B cell (primary cell): ENCODE data around the gene CDT1. TPM values are rescaled to one million over a fixed set of nuclear protein-coding genes. Genes with fewer than 3 reads are reported as not detected.

ENCODE experiments used
- ATAC-seq: fragments of 200-7000 bp; cut with Tn5 transposase; one replicate; pipeline ENCODE4 v1.10.0; 2021; ENCODE audit warnings: low read depth, mild to moderate bottlenecking, moderate number of reproducible peaks, moderate library complexity
- CTCF ChIA-PET: fragments of 350-600 bp; sonication (Branson Sonifier 250); formaldehyde crosslinking; loops from one replicate; lab custom pipeline; 2021; ENCODE audit warnings: antibody characterized with exemption, inconsistent platforms; lab: Charles Lee
- POLR2A ChIA-PET: fragments of 350-600 bp; sonication (Branson Sonifier 250); formaldehyde crosslinking; loops from one replicate; lab custom pipeline; 2021; ENCODE audit warnings: antibody characterized with exemption; lab: Charles Lee
- DNase-seq: peaks from one replicate; pipeline ENCODE4 v3.0.0; 2013
- H2AFZ ChIP-seq: 2 replicates; pipeline ENCODE4 v1.6.1; 2012; ENCODE audit warnings: mild to moderate bottlenecking, low read depth, low read length; ENCODE audit not compliant: insufficient read depth, poor library complexity, severe bottlenecking
- H3K27ac ChIP-seq, 2 donors: 1 replicate in 1 of 2; 2 replicates in 1 of 2; pipeline ENCODE4 v1.5.1; 2012 to 2013; ENCODE audit warnings: low read length in 2 of 2, mild to moderate bottlenecking in 2 of 2, moderate library complexity in 1 of 2
- H3K27me3 ChIP-seq, 4 experiments: fragments of 200-600 bp in 1 of 4; sonication (generic) in 1 of 4; replicated peaks in 1 of 4; 1 replicate in 2 of 4; 2 replicates in 2 of 4; pipeline versions ENCODE4 v1.6.1 to v1.7.0; 2013 to 2016; ENCODE audit warnings: low read length in 3 of 4, mild to moderate bottlenecking in 2 of 4, mixed read lengths in 1 of 4, moderate library complexity in 1 of 4; ENCODE audit not compliant: insufficient read depth in 4 of 4, control insufficient read depth in 3 of 4; ENCODE audit errors: control extremely low read depth in 1 of 4
- H3K36me3 ChIP-seq, 2 experiments: replicated peaks in 1 of 2; 1 replicate in 1 of 2; 2 replicates in 1 of 2; pipeline versions ENCODE4 v1.6.1 to v1.7.1; 2013; ENCODE audit warnings: low read length in 1 of 2; ENCODE audit not compliant: insufficient read depth in 2 of 2, control insufficient read depth in 1 of 2; ENCODE audit errors: control extremely low read depth in 1 of 2, extremely low read depth in 1 of 2
- H3K4me1 ChIP-seq, 2 donors: fragments of 200-600 bp in 1 of 2; sonication (generic) in 1 of 2; 1 replicate in 1 of 2; 2 replicates in 1 of 2; pipeline versions ENCODE4 v1.5.1 to v1.6.1; 2013 to 2017; ENCODE audit warnings: low read length in 2 of 2; ENCODE audit not compliant: control insufficient read depth in 2 of 2, insufficient read depth in 2 of 2
- H3K4me2 ChIP-seq: replicated peaks from 2 replicates; pipeline ENCODE3; 2012; ENCODE audit warnings: mild to moderate bottlenecking, low read depth, low read length; ENCODE audit not compliant: poor library complexity, severe bottlenecking
- H3K4me3 ChIP-seq, 5 experiments: fragments of 200-600 bp in 1 of 5; sonication (generic) in 1 of 5; 1 replicate in 3 of 5; 2 replicates in 2 of 5; pipeline versions ENCODE4 v1.5.1 to v1.7.0; 2011 to 2016; ENCODE audit warnings: low read length in 4 of 5, mild to moderate bottlenecking in 4 of 5, low read depth in 2 of 5, control low read depth in 1 of 5, moderate library complexity in 1 of 5; ENCODE audit not compliant: insufficient read depth in 1 of 5; ENCODE audit errors: control extremely low read depth in 1 of 5, extremely low read depth in 1 of 5
- H3K79me2 ChIP-seq: fragments of 200-600 bp; sonication (generic); one replicate; pipeline ENCODE4 v1.6.0; 2016; ENCODE audit warnings: low read length; ENCODE audit not compliant: control insufficient read depth, insufficient read depth
- H3K9ac ChIP-seq: fragments of 200-600 bp; sonication (generic); 2 replicates; pipeline ENCODE4 v1.6.1; 2017; ENCODE audit warnings: mild to moderate bottlenecking, low read length, moderate library complexity
- H3K9me3 ChIP-seq, 3 donors: one replicate each; pipeline versions ENCODE4 v1.6.1 to v1.7.1; 2013; ENCODE audit warnings: low read length in 2 of 3; ENCODE audit not compliant: control insufficient read depth in 2 of 3, insufficient read depth in 1 of 3; ENCODE audit errors: control extremely low read depth in 1 of 3
- H4K20me1 ChIP-seq: 2 replicates; pipeline ENCODE4 v1.6.0; 2012; ENCODE audit warnings: mild to moderate bottlenecking, low read length; ENCODE audit not compliant: insufficient read depth, control insufficient read depth, poor library complexity, severe bottlenecking
- H3K27ac Mint-ChIP-seq: one replicate; pipeline ENCODE4 v1.8.0; 2021; ENCODE audit warnings: mixed read lengths
- H3K27me3 Mint-ChIP-seq: one replicate; pipeline ENCODE4 v1.8.0; 2021; ENCODE audit warnings: mixed read lengths
- H3K4me1 Mint-ChIP-seq: one replicate; pipeline ENCODE4 v1.8.0; 2021; ENCODE audit warnings: mixed read lengths
- H3K4me3 Mint-ChIP-seq: one replicate; pipeline ENCODE4 v1.8.0; 2021; ENCODE audit warnings: mixed read lengths
- H3K9me3 Mint-ChIP-seq: one replicate; pipeline ENCODE4 v1.8.0; 2022; ENCODE audit warnings: mixed read lengths; ENCODE audit not compliant: insufficient read depth
- EZH2 ChIP-seq: IDR thresholded peaks from 2 replicates; pipeline ENCODE4 v1.6.1; 2012; ENCODE audit warnings: borderline replicate concordance, low read depth, mild to moderate bottlenecking, moderate library complexity, low read length; ENCODE audit not compliant: insufficient read depth, poor library complexity, severe bottlenecking
- WGBS: methylation state at CpG from one replicate; pipeline ENCODE4 v1.1.5; 2013; ENCODE audit warnings: missing lambda C conversion rate; ENCODE audit not compliant: insufficient coverage; 5-methylcytosine and 5-hydroxymethylcytosine counted together
- intact Hi-C: fragments of 100-400 bp; cut with micrococcal nuclease; formaldehyde crosslinking; loops from one replicate; pipeline ENCODE4 v1.10.0; 2022
- polyA plus RNA-seq: library from polyadenylated mRNA; depleted of rRNA; stranded (reverse); fragments of >200 nt; gene quantifications from 2 replicates; pipeline ENCODE4 v1.2.3, GENCODE V29; 2012
- total RNA-seq, 2 donors: library from RNA; stranded (reverse); fragments of 120-200 nt in 1 of 2; gene quantifications; 1 replicate in 1 of 2; 2 replicates in 1 of 2; pipeline versions ENCODE4 v1.2.3 to v1.2.4, GENCODE V29; 2013 to 2022
- TF ChIP-seq, protein P1 (sequence below): fragments of 200-600 bp; IDR thresholded peaks from one replicate; pipeline ENCODE4 v1.8.0; 2022; ENCODE audit warnings: antibody characterized with exemption, mild to moderate bottlenecking

The CDT1 gene
- total and polyA plus RNA-seq, 2 donors (not counting 1 experiment from before 2014, with no cell fraction given), result 0.27 to 0.36 TPM

DNA sequence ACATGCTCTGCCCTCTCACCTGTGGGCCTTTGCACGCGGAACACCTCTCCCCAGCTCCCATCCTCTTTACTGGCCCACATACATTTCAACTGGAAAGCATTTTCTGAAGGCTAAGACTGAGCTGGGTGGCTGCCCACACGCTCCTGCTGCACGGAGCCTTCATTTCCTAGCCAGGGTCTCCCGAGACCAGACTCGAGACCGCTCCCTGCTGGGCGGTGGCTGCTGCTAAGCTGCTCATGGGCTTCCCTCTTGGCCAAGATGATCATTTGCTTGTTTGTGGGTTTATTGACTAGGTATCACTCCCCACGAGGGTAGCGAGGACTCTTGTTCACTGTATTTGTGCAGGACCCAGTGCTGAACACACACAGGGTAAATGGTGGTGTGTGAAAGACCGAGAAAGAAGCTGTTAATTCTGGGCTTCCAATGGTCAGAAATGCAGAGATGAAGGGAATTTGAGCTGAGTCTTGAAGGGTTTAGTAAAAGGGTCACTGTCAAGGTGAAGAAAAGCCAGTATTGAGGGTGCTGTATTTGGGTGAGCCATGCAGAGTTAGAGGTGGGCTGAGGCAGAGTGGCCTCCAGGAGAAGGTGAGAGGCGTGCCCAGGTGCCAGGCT is 54.2 kb downstream of the CDT1 start:
- no peaks in the 10 kb centered on the region for H3K27me3 ChIP-seq
- H3K27ac ChIP-seq, result peak overlapping the region in 1 of 2 donors; percentile 80
- peaks cover 0 to 34% of the 10 kb centered on the region in 2 experiments for H3K36me3 ChIP-seq
- DNase-seq, result peak; percentile 83
- Mint-ChIP-seq H3K4me3 (peak overlapping the region; percentile 97), H3K4me1 (peaks cover 34% of the 10 kb centered on the region), H3K27ac (peak overlapping the region; percentile 94), H3K27me3 (no peaks in the 10 kb centered on the region), H3K9me3 (no peaks in the 10 kb centered on the region)
- H4K20me1 ChIP-seq, result peaks cover 40% of the 10 kb centered on the region
- POLR2A ChIA-PET, result interaction anchor here (0.6 to 1.9 kb wide), 6 partner anchors 45 to 360 kb away, joined by 3 to 11 read pairs (median 3); partner anchors contain the start of genes APRT and ZNF778
- ATAC-seq, result peak; percentile 42
- H3K79me2 ChIP-seq, result peaks cover 46% of the 10 kb centered on the region
- H3K4me1 ChIP-seq, result peaks cover 30 to 36% of the 10 kb centered on the region in 2 donors
- H3K4me3 ChIP-seq, result peak overlapping the region; percentile 80 to 98 (median 93)
- TF ChIP-seq, protein P1, sequence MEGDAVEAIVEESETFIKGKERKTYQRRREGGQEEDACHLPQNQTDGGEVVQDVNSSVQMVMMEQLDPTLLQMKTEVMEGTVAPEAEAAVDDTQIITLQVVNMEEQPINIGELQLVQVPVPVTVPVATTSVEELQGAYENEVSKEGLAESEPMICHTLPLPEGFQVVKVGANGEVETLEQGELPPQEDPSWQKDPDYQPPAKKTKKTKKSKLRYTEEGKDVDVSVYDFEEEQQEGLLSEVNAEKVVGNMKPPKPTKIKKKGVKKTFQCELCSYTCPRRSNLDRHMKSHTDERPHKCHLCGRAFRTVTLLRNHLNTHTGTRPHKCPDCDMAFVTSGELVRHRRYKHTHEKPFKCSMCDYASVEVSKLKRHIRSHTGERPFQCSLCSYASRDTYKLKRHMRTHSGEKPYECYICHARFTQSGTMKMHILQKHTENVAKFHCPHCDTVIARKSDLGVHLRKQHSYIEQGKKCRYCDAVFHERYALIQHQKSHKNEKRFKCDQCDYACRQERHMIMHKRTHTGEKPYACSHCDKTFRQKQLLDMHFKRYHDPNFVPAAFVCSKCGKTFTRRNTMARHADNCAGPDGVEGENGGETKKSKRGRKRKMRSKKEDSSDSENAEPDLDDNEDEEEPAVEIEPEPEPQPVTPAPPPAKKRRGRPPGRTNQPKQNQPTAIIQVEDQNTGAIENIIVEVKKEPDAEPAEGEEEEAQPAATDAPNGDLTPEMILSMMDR, result peak; percentile 77
- no peak for TF ChIP-seq EZH2
- H3K4me2 ChIP-seq, result peak overlapping the region; percentile 91
- peak overlapping the region; percentile 92 for H2AFZ ChIP-seq
- CTCF ChIA-PET, result interaction anchor here (0.8 to 3.0 kb wide), 25 partner anchors 9 to 769 kb away, joined by 3 to 50 read pairs (median 3); partner anchors contain the start of genes APRT, PABPN1L, PIEZO1 and ZNF778
- peak overlapping the region; percentile 87 for H3K9ac ChIP-seq
- 16% methylated on average over 12 of the region's 12 CpGs for WGBS
- intact Hi-C loops, result loop anchor here (1.0 to 2.0 kb wide), 7 partner anchors 46 to 359 kb away; partner anchors contain the start of genes CDH15, CDT1, PIEZO1 and ZNF778
- no peaks in the 10 kb centered on the region for H3K9me3 ChIP-seq

Other genes with a start within 250 kb of the CDT1 start
- gene ZC3H18, start 233.4 kb upstream of the CDT1 start, total RNA-seq, result 74.2 and 84.1 TPM in 2 replicates
- gene ZC3H18, start 233.4 kb upstream of the CDT1 start, polyA plus RNA-seq, result 40.4 and 63.5 TPM in 2 replicates
- gene IL17C, start 165.2 kb upstream of the CDT1 start, total RNA-seq, result 1.4 and 1.5 TPM in 2 replicates
- 1.3 and 3.5 TPM in 2 replicates for gene IL17C, start 165.2 kb upstream of the CDT1 start, polyA plus RNA-seq
- gene CYBA, start 152.7 kb upstream of the CDT1 start, total RNA-seq, result 698 and 701 TPM in 2 replicates
- gene CYBA, start 152.7 kb upstream of the CDT1 start, polyA plus RNA-seq, result 1,091 and 1,336 TPM in 2 replicates
- gene MVD, start 140.7 kb upstream of the CDT1 start, total RNA-seq, result 84.5 and 95.4 TPM in 2 replicates
- gene MVD, start 140.7 kb upstream of the CDT1 start, polyA plus RNA-seq, result 40.9 and 49.4 TPM in 2 replicates
- 8.2 and 8.8 TPM in 2 replicates for gene SNAI3, start 117.3 kb upstream of the CDT1 start, total RNA-seq
- gene SNAI3, start 117.3 kb upstream of the CDT1 start, polyA plus RNA-seq, result 3.7 and 6.5 TPM in 2 replicates
- gene RNF166, start 97.4 kb upstream of the CDT1 start, total RNA-seq, result 64.1 and 75.8 TPM in 2 replicates
- gene RNF166, start 97.4 kb upstream of the CDT1 start, polyA plus RNA-seq, result 65.0 and 94.1 TPM in 2 replicates
- gene CTU2, start 97.3 kb upstream of the CDT1 start, total RNA-seq, result 18.4 and 19.3 TPM in 2 replicates
- gene CTU2, start 97.3 kb upstream of the CDT1 start, polyA plus RNA-seq, result 17.3 and 23.7 TPM in 2 replicates
- gene PIEZO1, start 18.6 kb upstream of the CDT1 start, total RNA-seq, result 108 and 118 TPM in 2 replicates
- 331 and 354 TPM in 2 replicates for gene PIEZO1, start 18.6 kb upstream of the CDT1 start, polyA plus RNA-seq
- gene APRT, start 8.1 kb downstream of the CDT1 start, total RNA-seq, result 111 and 124 TPM in 2 replicates
- gene APRT, start 8.1 kb downstream of the CDT1 start, polyA plus RNA-seq, result 121 and 161 TPM in 2 replicates
- 68.4 and 81.3 TPM in 2 replicates for gene GALNS, start 53.2 kb downstream of the CDT1 start, total RNA-seq
- gene GALNS, start 53.2 kb downstream of the CDT1 start, polyA plus RNA-seq, result 45.5 and 62.1 TPM in 2 replicates
- 55.5 and 65.1 TPM in 2 replicates for gene TRAPPC2L, start 53.3 kb downstream of the CDT1 start, total RNA-seq
- gene TRAPPC2L, start 53.3 kb downstream of the CDT1 start, polyA plus RNA-seq, result 29.7 and 33.5 TPM in 2 replicates
- 0.68 and 0.84 TPM in 2 replicates for gene PABPN1L, start 62.9 kb downstream of the CDT1 start, total RNA-seq
- gene PABPN1L, start 62.9 kb downstream of the CDT1 start, polyA plus RNA-seq, result 0.21 and 0.84 TPM in 2 replicates
- gene CBFA2T3, start 173.4 kb downstream of the CDT1 start, total RNA-seq, result 58.3 and 58.5 TPM in 2 replicates
- 40.8 and 44.8 TPM in 2 replicates for gene CBFA2T3, start 173.4 kb downstream of the CDT1 start, polyA plus RNA-seq